HCT116 (cell line): ENCODE measurements around the gene TACO1.

Experiments
- CEBPB ChIP-seq: IDR thresholded peaks from 2 replicates; pipeline ENCODE4 v1.6.1; 2012; ENCODE audit warnings: low read depth
- EGR1 ChIP-seq: IDR thresholded peaks from 2 replicates; pipeline ENCODE4 v1.6.1; 2012; ENCODE audit warnings: low read depth
- EZH2 ChIP-seq: fragments of 200-600 bp; sonication (generic); IDR thresholded peaks from 2 replicates; pipeline ENCODE4 v1.6.1; 2017; ENCODE audit warnings: antibody characterized with exemption, mixed run types
- JUND ChIP-seq: IDR thresholded peaks from 2 replicates; pipeline ENCODE4 v1.6.1; 2012
- POLR2A ChIP-seq: IDR thresholded peaks from 2 replicates; pipeline ENCODE4 v1.7.0; 2011; ENCODE audit warnings: borderline replicate concordance; ENCODE audit not compliant: insufficient read depth, insufficient read length; ENCODE audit errors: extremely low read depth
- POLR2AphosphoS5 ChIP-seq: IDR thresholded peaks from 2 replicates; pipeline ENCODE4 v1.6.1; 2011; ENCODE audit warnings: mild to moderate bottlenecking, low read depth, low read length, moderate library complexity
- SP1 ChIP-seq: IDR thresholded peaks from 2 replicates; pipeline ENCODE4 v1.6.1; 2012; ENCODE audit warnings: low read depth
- TCF7L2 ChIP-seq: IDR thresholded peaks from 2 replicates; pipeline ENCODE4 v1.7.0; 2011; ENCODE audit warnings: borderline replicate concordance, inconsistent platforms; ENCODE audit not compliant: insufficient read depth, insufficient read length; ENCODE audit errors: extremely low read depth
- YY1 ChIP-seq: IDR thresholded peaks from 2 replicates; pipeline ENCODE4 v1.6.1; 2011; ENCODE audit warnings: low read length, low read depth, moderate library complexity, mild to moderate bottlenecking; ENCODE audit not compliant: insufficient replicate concordance; ENCODE audit errors: extremely low read depth
- ZFX ChIP-seq: fragments of 450-650 bp; IDR thresholded peaks from 2 replicates; pipeline ENCODE4 v1.6.1; 2017
- TF ChIP-seq, protein P1 (sequence below): IDR thresholded peaks from 2 replicates; pipeline ENCODE4 v1.6.1; 2012
- TF ChIP-seq, protein P2 (sequence below), 3 experiments: fragments of 200-600 bp in 1 of 3; sonication (generic) in 1 of 3; IDR thresholded peaks in 2 of 3; conservative IDR thresholded peaks in 1 of 3; 2 replicates each; pipeline ENCODE4 v1.5.1; 2012 to 2017; ENCODE audit warnings: low read depth in 2 of 3, low read length in 2 of 3, antibody characterized with exemption in 1 of 3, borderline replicate concordance in 1 of 3, control low read depth in 1 of 3, mild to moderate bottlenecking in 1 of 3, mixed read lengths in 1 of 3, mixed run types in 1 of 3, moderate library complexity in 1 of 3; ENCODE audit not compliant: insufficient read depth in 1 of 3
- TF ChIP-seq, protein P3 (sequence below): IDR thresholded peaks from 2 replicates; pipeline ENCODE4 v1.6.1; 2012
- TF ChIP-seq, protein P4 (sequence below): IDR thresholded peaks from 2 replicates; pipeline ENCODE4 v1.6.1; 2012; ENCODE audit warnings: low read depth

DNA sequence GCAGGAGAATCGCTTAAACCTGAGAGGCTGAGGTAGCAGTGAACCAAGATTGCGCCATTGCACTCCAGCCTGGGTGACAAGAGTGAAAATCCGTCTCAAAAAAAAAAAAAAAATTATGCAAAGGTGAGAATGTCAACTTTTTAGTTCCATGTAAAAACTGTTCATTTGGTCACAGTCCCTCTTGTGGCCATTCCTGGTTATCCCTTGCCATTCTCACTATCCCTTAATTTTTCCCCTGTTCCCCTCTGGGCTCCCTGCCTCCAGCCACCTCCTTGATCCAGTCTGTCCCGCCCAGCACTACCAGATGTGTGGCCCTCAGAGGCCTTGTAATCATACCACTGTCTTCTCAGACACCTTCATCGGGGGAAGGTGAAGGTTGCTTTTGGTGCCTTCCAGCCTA lies 27.1 kb upstream of the TACO1 start:
- TF ChIP-seq, protein P1, sequence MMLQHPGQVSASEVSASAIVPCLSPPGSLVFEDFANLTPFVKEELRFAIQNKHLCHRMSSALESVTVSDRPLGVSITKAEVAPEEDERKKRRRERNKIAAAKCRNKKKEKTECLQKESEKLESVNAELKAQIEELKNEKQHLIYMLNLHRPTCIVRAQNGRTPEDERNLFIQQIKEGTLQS, result no peak
- TF ChIP-seq CEBPB (no peak), EZH2 (no peak), EGR1 (no peak), POLR2A (no peak), POLR2AphosphoS5 (no peak), TCF7L2 (no peak), SP1 (no peak), JUND (no peak), YY1 (no peak), ZFX (no peak)
- TF ChIP-seq, protein P2, sequence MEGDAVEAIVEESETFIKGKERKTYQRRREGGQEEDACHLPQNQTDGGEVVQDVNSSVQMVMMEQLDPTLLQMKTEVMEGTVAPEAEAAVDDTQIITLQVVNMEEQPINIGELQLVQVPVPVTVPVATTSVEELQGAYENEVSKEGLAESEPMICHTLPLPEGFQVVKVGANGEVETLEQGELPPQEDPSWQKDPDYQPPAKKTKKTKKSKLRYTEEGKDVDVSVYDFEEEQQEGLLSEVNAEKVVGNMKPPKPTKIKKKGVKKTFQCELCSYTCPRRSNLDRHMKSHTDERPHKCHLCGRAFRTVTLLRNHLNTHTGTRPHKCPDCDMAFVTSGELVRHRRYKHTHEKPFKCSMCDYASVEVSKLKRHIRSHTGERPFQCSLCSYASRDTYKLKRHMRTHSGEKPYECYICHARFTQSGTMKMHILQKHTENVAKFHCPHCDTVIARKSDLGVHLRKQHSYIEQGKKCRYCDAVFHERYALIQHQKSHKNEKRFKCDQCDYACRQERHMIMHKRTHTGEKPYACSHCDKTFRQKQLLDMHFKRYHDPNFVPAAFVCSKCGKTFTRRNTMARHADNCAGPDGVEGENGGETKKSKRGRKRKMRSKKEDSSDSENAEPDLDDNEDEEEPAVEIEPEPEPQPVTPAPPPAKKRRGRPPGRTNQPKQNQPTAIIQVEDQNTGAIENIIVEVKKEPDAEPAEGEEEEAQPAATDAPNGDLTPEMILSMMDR (IDR thresholded peaks at IDR 0.05 in 2 of 3, conservative IDR thresholded peaks at IDR 0.05 in 1 of 3; ENCODE audit: borderline replicate concordance in 1 of 3, insufficient read depth in 1 of 3, low read depth in 2 of 3, low read length in 2 of 3), result peak; percentile 19 to 58 (median 55); a peak in 4 of 6 replicates
- TF ChIP-seq, protein P3, sequence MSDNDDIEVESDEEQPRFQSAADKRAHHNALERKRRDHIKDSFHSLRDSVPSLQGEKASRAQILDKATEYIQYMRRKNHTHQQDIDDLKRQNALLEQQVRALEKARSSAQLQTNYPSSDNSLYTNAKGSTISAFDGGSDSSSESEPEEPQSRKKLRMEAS, result no peak
- TF ChIP-seq, protein P4, sequence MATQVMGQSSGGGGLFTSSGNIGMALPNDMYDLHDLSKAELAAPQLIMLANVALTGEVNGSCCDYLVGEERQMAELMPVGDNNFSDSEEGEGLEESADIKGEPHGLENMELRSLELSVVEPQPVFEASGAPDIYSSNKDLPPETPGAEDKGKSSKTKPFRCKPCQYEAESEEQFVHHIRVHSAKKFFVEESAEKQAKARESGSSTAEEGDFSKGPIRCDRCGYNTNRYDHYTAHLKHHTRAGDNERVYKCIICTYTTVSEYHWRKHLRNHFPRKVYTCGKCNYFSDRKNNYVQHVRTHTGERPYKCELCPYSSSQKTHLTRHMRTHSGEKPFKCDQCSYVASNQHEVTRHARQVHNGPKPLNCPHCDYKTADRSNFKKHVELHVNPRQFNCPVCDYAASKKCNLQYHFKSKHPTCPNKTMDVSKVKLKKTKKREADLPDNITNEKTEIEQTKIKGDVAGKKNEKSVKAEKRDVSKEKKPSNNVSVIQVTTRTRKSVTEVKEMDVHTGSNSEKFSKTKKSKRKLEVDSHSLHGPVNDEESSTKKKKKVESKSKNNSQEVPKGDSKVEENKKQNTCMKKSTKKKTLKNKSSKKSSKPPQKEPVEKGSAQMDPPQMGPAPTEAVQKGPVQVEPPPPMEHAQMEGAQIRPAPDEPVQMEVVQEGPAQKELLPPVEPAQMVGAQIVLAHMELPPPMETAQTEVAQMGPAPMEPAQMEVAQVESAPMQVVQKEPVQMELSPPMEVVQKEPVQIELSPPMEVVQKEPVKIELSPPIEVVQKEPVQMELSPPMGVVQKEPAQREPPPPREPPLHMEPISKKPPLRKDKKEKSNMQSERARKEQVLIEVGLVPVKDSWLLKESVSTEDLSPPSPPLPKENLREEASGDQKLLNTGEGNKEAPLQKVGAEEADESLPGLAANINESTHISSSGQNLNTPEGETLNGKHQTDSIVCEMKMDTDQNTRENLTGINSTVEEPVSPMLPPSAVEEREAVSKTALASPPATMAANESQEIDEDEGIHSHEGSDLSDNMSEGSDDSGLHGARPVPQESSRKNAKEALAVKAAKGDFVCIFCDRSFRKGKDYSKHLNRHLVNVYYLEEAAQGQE, result no peak
